ENCODE data around the gene TIPIN.

DNA sequence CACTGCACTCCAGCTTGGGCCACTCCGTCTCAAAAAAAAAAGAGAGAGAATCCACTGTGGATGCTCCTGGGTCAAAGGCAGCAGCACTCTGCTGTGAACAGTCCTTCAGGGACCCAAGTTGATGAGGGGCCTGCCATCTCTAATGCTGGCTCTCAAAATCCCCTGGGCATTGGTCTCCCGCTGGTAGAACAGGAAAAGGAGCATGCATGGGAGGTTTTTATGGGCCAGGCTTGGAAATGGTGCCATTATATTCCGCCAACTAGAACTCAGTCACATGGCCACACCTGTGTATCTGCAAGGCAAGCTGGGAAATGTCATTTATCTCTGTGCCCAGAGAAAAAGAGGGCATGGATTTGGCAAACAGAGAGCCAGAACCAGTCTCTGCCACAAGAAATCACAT, 66.5 kb downstream of the TIPIN start:
- TF ChIP-seq POLR2A (IDR thresholded peaks at IDR 0.05), result no peak
- TF ChIP-seq, protein P1, sequence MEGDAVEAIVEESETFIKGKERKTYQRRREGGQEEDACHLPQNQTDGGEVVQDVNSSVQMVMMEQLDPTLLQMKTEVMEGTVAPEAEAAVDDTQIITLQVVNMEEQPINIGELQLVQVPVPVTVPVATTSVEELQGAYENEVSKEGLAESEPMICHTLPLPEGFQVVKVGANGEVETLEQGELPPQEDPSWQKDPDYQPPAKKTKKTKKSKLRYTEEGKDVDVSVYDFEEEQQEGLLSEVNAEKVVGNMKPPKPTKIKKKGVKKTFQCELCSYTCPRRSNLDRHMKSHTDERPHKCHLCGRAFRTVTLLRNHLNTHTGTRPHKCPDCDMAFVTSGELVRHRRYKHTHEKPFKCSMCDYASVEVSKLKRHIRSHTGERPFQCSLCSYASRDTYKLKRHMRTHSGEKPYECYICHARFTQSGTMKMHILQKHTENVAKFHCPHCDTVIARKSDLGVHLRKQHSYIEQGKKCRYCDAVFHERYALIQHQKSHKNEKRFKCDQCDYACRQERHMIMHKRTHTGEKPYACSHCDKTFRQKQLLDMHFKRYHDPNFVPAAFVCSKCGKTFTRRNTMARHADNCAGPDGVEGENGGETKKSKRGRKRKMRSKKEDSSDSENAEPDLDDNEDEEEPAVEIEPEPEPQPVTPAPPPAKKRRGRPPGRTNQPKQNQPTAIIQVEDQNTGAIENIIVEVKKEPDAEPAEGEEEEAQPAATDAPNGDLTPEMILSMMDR (IDR thresholded peaks at IDR 0.05), result no peak
